Ishikawa (cell line): ENCODE data around the gene PHGDH.

Experiments
- EP300 ChIP-seq: IDR thresholded peaks from 2 replicates; pipeline ENCODE4 v1.6.1; 2012; ENCODE audit warnings: borderline replicate concordance
- RAD21 ChIP-seq: IDR thresholded peaks from 2 replicates; pipeline ENCODE4 v1.6.1; 2012; ENCODE audit warnings: low read depth
- TEAD4 ChIP-seq: IDR thresholded peaks from 2 replicates; pipeline ENCODE4 v1.6.1; 2012
- TF ChIP-seq, protein P1 (sequence below): IDR thresholded peaks from 2 replicates; pipeline ENCODE4 v1.6.1; 2012

DNA sequence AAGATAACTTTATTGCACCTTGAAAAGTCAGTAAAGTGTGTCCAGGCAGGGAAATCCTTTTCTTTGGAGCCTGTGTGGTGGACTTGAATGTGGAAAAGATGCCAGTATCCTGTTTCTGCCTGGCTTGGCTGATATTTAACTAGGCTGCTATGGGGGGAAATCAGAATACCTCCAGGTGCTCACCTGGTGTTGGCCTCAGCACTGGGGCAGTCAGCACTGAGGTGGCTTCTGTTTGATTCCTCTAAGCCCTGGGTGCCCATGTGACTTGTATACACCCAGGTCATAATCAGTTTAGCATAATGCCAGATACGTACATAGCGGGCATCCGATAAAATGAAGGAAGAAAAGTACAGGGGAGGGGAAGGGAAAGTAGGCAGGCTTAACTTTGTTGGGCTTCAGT lies 7.2 kb downstream of the PHGDH start:
- TF ChIP-seq TEAD4 = no peak
- no peak for TF ChIP-seq EP300
- TF ChIP-seq RAD21 = no peak
- TF ChIP-seq, protein P1, sequence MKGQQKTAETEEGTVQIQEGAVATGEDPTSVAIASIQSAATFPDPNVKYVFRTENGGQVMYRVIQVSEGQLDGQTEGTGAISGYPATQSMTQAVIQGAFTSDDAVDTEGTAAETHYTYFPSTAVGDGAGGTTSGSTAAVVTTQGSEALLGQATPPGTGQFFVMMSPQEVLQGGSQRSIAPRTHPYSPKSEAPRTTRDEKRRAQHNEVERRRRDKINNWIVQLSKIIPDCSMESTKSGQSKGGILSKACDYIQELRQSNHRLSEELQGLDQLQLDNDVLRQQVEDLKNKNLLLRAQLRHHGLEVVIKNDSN = no peak
